Measurements from ENCODE around the gene CNBD2. TPM values are rescaled to one million over a fixed set of nuclear protein-coding genes. Genes with fewer than 3 reads are reported as not detected.

The CNBD2 gene
- total RNA-seq, 1 donor from 2014 or later = 4.4 TPM

DNA sequence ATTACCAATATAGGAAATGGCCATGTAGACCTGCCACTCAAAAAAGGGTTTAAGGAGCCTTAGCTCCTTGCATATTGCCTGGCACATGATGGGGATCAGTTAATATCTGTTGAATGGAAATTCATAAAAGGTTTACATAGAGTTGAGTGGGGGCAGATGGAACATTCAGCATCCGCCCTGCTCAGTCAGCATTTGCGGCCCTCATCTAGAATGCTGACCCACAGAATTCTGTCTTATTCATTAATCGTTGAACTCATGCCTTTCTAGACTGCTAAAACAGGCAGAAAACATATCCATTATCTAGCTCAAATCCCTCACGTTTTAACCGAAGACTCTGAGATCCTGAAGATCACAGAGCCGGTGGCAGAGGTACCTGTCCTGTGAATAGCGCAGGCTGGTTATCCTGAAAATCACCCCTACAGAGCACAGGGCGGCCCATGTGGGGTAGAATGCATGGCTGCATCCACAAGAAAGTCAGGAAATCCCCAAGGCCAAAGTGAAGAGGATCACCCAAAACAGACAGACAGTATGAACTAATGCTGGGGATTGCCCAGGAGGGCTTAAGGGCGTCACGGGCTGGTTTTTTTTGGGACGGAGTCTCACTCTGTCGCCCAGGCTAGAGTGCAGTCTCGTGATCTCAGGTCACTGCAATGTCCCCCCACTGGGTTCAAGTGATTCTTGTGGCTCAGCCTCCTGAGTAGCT, 59.9 kb downstream of the CNBD2 start:
- Histone ChIP-seq H2AFZ (replicated peaks) (no peak overlapping the region), H3K4me1 (no peaks in the 10 kb centered on the region), H3K9ac (no peak overlapping the region), H3K4me3 (no peak overlapping the region), H3K4me2 (no peak overlapping the region), H3K79me2 (ENCODE audit: low read depth) (no peaks in the 10 kb centered on the region), H3K27me3 (no peaks in the 10 kb centered on the region), H3F3A (ENCODE audit: low read depth) (no peaks in the 10 kb centered on the region), H3K27ac (no peak overlapping the region), H4K20me1 (ENCODE audit: low read depth) (no peaks in the 10 kb centered on the region), H3K36me3 (no peaks in the 10 kb centered on the region), H3K9me3 (ENCODE audit: low read depth) (no peaks in the 10 kb centered on the region)
- no peak overlapping the region for H3K27ac Mint-ChIP-seq
- H3K4me3 Mint-ChIP-seq = no peak overlapping the region
- no peaks in the 10 kb centered on the region for H3K9me3 Mint-ChIP-seq
- no peak for TF ChIP-seq CTCF (IDR thresholded peaks at IDR 0.05)
- no peak for TF ChIP-seq EZH2phosphoT487 (IDR thresholded peaks at IDR 0.05)
- no peak for TF ChIP-seq EZH2 (IDR thresholded peaks at IDR 0.05)
- H3K27me3 Mint-ChIP-seq (ENCODE audit: insufficient read depth, low read depth) = peaks cover 5% of the 10 kb centered on the region
- no peak for DNase-seq (ENCODE audit: low spot score)
- H3K4me1 Mint-ChIP-seq = peaks cover 2% of the 10 kb centered on the region
- no peaks in the 10 kb centered on the region for H3K36me3 Mint-ChIP-seq

- Mint-ChIP-seq H3K4me1 (peaks cover 2% of the 10 kb centered on the region), H3K27ac (no peak overlapping the region), H3K27me3 (ENCODE audit: insufficient read depth, low read depth) (peaks cover 8% of the 10 kb centered on the region), H3K4me3 (no peak overlapping the region), H3K36me3 (no peaks in the 10 kb centered on the region), H3K9me3 (no peaks in the 10 kb centered on the region)
- no peaks in the 10 kb centered on the region for H3K36me3 ChIP-seq
- no peak overlapping the region for H2AFZ ChIP-seq (replicated peaks)
- no peaks in the 10 kb centered on the region for H4K20me1 ChIP-seq (ENCODE audit: low read depth)
- DNase-seq (ENCODE audit: low spot score) = no peak
- no peak overlapping the region for H3K4me2 ChIP-seq
- no peak overlapping the region for H3K4me3 ChIP-seq
- H3K79me2 ChIP-seq (ENCODE audit: low read depth) = no peaks in the 10 kb centered on the region
- no peaks in the 10 kb centered on the region for H3F3A ChIP-seq (ENCODE audit: low read depth)
- no peaks in the 10 kb centered on the region for H3K4me1 ChIP-seq
- TF ChIP-seq CTCF (IDR thresholded peaks at IDR 0.05) = no peak
- TF ChIP-seq EZH2 (IDR thresholded peaks at IDR 0.05) = no peak
- no peak for TF ChIP-seq EZH2phosphoT487 (IDR thresholded peaks at IDR 0.05)
- H3K9me3 ChIP-seq (ENCODE audit: low read depth) = no peaks in the 10 kb centered on the region
- no peak overlapping the region for H3K27ac ChIP-seq
- no peak overlapping the region for H3K9ac ChIP-seq
- no peaks in the 10 kb centered on the region for H3K27me3 ChIP-seq
These were observed 61.8 kb downstream of the CNBD2 start for GRCh38 chr20:36030149-36030548.

DNA sequence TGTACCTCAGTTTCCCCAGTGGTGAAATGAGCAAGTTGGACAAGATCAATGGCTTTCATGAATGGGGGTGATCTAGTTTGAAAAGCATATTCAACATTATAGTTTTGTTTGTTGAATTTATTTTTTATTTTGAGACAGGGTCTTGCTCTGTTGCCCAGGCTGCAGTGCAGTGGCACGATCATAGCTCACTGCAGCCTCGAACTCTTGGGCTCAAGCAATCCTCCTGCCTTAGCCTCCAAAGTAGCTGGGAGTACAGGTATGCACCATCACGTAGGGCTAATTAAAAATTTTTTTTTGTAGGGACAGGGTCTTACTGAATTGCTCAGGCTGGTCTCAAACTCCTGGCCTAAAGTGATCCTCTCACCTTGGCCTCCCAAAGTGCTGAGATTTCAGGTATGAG, 63.4 kb downstream of the CNBD2 start:
- DNase-seq (ENCODE audit: low spot score) = no peak
- no peaks in the 10 kb centered on the region for H3K36me3 Mint-ChIP-seq
- H3K27ac Mint-ChIP-seq = no peak overlapping the region
- H3F3A ChIP-seq (ENCODE audit: low read depth) = no peaks in the 10 kb centered on the region
- H3K27ac ChIP-seq = no peak overlapping the region
- no peak overlapping the region for H3K4me3 Mint-ChIP-seq
- no peak overlapping the region for H2AFZ ChIP-seq (replicated peaks)
- no peaks in the 10 kb centered on the region for H3K36me3 ChIP-seq
- peaks cover 5% of the 10 kb centered on the region for H3K27me3 Mint-ChIP-seq (ENCODE audit: insufficient read depth, low read depth)
- TF ChIP-seq EZH2 (IDR thresholded peaks at IDR 0.05) (no peak), CTCF (IDR thresholded peaks at IDR 0.05) (no peak), EZH2phosphoT487 (IDR thresholded peaks at IDR 0.05) (no peak)
- peaks cover 3% of the 10 kb centered on the region for H3K4me1 Mint-ChIP-seq
- no peak overlapping the region for H3K4me2 ChIP-seq
- no peaks in the 10 kb centered on the region for H3K79me2 ChIP-seq (ENCODE audit: low read depth)
- no peaks in the 10 kb centered on the region for H3K4me1 ChIP-seq
- H3K9ac ChIP-seq = no peak overlapping the region
- no peak overlapping the region for H3K4me3 ChIP-seq
- no peaks in the 10 kb centered on the region for H3K9me3 Mint-ChIP-seq
- no peaks in the 10 kb centered on the region for H3K27me3 ChIP-seq
- H3K9me3 ChIP-seq (ENCODE audit: low read depth) = no peaks in the 10 kb centered on the region
- H4K20me1 ChIP-seq (ENCODE audit: low read depth) = no peaks in the 10 kb centered on the region
